Glutamatergic neuron (in vitro differentiated cells): ENCODE data around the gene BACE2. TPM values are rescaled to one million over a fixed set of nuclear protein-coding genes. Genes with fewer than 3 reads are reported as not detected.
A peak's percentile ranks its signal among the peaks of the same experiment; 100 is the strongest.

Source experiments
- DNase-seq: peaks from one replicate; pipeline ENCODE4 v3.0.0; 2022
- H3K27ac Mint-ChIP-seq: one replicate; pipeline ENCODE4 v1.8.0; 2020; ENCODE audit warnings: mild to moderate bottlenecking, mixed read lengths, inconsistent platforms; ENCODE audit not compliant: unreplicated experiment
- H3K27me3 Mint-ChIP-seq: one replicate; pipeline ENCODE4 v1.8.0; 2020; ENCODE audit warnings: mild to moderate bottlenecking, moderate library complexity, mixed read lengths, inconsistent platforms; ENCODE audit not compliant: unreplicated experiment
- H3K36me3 Mint-ChIP-seq: one replicate; pipeline ENCODE4 v1.8.0; 2020; ENCODE audit warnings: mild to moderate bottlenecking, mixed read lengths, inconsistent platforms; ENCODE audit not compliant: unreplicated experiment
- H3K4me1 Mint-ChIP-seq: one replicate; pipeline ENCODE4 v1.8.0; 2020; ENCODE audit warnings: mild to moderate bottlenecking, low read depth, mixed read lengths, inconsistent platforms; ENCODE audit not compliant: unreplicated experiment
- H3K4me3 Mint-ChIP-seq: one replicate; pipeline ENCODE4 v1.8.0; 2020; ENCODE audit warnings: mild to moderate bottlenecking, mixed read lengths, inconsistent platforms; ENCODE audit not compliant: unreplicated experiment
- H3K9me3 Mint-ChIP-seq: one replicate; pipeline ENCODE4 v1.8.0; 2020; ENCODE audit warnings: mild to moderate bottlenecking, moderate library complexity, mixed read lengths, inconsistent platforms; ENCODE audit not compliant: unreplicated experiment
- CTCF ChIP-seq: fragments of 200-600 bp; sonication (generic); IDR thresholded peaks from one replicate; pipeline ENCODE4 v1.5.0; 2021; ENCODE audit not compliant: partially characterized antibody, unreplicated experiment
- total RNA-seq: library from RNA; stranded (reverse); fragmentation: NEBNext Ultra II Directional; extraction: Animal tissue kit (Norgen Biotek cat#: 25700); gene quantifications from one replicate; pipeline ENCODE4 v1.2.1, GENCODE V29; 2021; ENCODE audit not compliant: unreplicated experiment

Gene BACE2
- total RNA-seq, 1 donor from 2014 or later, result not detected

GRCh38 chr21:41199123-41199522 is 31.2 kb downstream of the BACE2 start:
- TF ChIP-seq CTCF, result no peak
- no peak overlapping the region for H3K27ac Mint-ChIP-seq
- peaks cover 11% of the 10 kb centered on the region for H3K4me1 Mint-ChIP-seq
- H3K4me3 Mint-ChIP-seq, result no peak overlapping the region
- DNase-seq, result no peak
- peaks cover 5% of the 10 kb centered on the region for H3K9me3 Mint-ChIP-seq
- peaks cover 4% of the 10 kb centered on the region for H3K27me3 Mint-ChIP-seq
- H3K36me3 Mint-ChIP-seq, result no peaks in the 10 kb centered on the region

- Mint-ChIP-seq H3K27ac (no peak overlapping the region), H3K36me3 (no peaks in the 10 kb centered on the region), H3K9me3 (peaks cover 5% of the 10 kb centered on the region), H3K27me3 (peaks cover 4% of the 10 kb centered on the region), H3K4me1 (peaks cover 11% of the 10 kb centered on the region), H3K4me3 (no peak overlapping the region)
- DNase-seq, result no peak
- no peak for TF ChIP-seq CTCF
Measured at GRCh38 chr21:41199588-41199987, 31.6 kb downstream of the BACE2 start.

- no peak for DNase-seq
- Mint-ChIP-seq H3K36me3 (no peaks in the 10 kb centered on the region), H3K9me3 (peaks cover 5% of the 10 kb centered on the region), H3K27ac (peak overlapping the region; percentile 52), H3K4me3 (no peak overlapping the region), H3K27me3 (peaks cover 4% of the 10 kb centered on the region), H3K4me1 (peaks cover 11% of the 10 kb centered on the region)
- TF ChIP-seq CTCF, result no peak
Measured at GRCh38 chr21:41201385-41201784, 33.4 kb downstream of the BACE2 start.

GRCh38 chr21:41204736-41205135 is 36.8 kb downstream of the BACE2 start:
- TF ChIP-seq CTCF, result no peak
- H3K9me3 Mint-ChIP-seq, result peaks cover 5% of the 10 kb centered on the region
- H3K4me1 Mint-ChIP-seq, result peaks cover 11% of the 10 kb centered on the region

GRCh38 chr21:41207401-41208375 is 39.7 kb downstream of the BACE2 start:
- no peak for DNase-seq
- Mint-ChIP-seq H3K4me1 (peaks cover 9% of the 10 kb centered on the region), H3K27ac (no peak overlapping the region), H3K27me3 (peaks cover 3% of the 10 kb centered on the region), H3K36me3 (no peaks in the 10 kb centered on the region), H3K4me3 (no peak overlapping the region), H3K9me3 (peaks cover 2% of the 10 kb centered on the region)
- no peak for TF ChIP-seq CTCF

More at GRCh38 chr21:41204736-41205135, 36.8 kb downstream of the BACE2 start:
- no peak for DNase-seq
- peaks cover 4% of the 10 kb centered on the region for H3K27me3 Mint-ChIP-seq
- no peak overlapping the region for H3K27ac Mint-ChIP-seq
- no peak overlapping the region for H3K4me3 Mint-ChIP-seq
- H3K36me3 Mint-ChIP-seq, result no peaks in the 10 kb centered on the region
